GM21576 (cell line): ENCODE data around the gene HSPA12B.

Experiments
- ATAC-seq: cut with Tn5 transposase; IDR thresholded peaks from one replicate; pipeline ENCODE4 v1.9.1; 2021; ENCODE audit warnings: mild to moderate bottlenecking, moderate library complexity; ENCODE audit not compliant: unreplicated experiment

HSPA12B gene

DNA sequence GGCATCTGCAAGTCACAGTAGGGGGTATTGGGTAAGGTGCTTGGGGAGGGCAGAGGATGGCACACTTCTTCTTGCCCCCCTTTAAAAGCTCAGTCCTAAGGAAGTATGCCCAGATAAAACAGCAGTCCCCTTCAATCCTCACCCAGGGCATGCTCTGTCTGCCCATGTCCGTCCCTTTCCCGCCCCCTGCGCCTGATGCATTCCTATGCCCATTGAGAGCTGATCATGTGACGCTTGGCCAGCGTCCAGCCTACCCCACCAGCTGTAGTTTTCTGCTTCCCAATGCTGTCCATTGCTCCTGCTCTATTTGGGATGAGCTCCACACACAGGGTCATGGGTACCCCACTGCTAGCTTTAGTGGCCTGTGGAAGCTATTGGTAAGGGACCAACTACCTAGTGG, 28.4 kb upstream of the HSPA12B start:
- ATAC-seq: no peak

DNA sequence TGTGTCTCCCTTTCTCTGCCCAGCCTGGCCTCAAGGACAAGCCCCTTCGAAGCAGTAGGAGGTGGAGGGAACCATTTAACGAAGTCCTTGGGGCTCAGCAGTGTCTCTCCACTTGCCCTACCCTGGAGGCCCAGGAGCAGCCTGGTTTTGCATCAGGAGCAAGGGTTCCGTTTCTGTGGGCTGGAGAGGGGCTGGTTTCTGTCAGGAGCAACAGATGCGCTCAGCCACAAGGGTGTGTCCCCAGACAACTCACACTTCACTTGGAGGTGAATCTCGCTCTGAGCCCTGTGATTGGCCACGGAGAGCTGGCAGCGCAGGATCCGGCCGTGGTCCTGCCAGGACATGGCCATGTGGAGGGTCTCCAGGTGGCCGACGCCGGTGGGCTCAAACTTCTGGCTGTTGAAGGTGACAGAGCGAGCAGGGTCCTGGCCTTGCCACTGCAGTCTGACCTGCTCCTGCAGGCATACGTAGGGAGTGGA, 27.0 kb upstream of the HSPA12B start:
- no peak for ATAC-seq

DNA sequence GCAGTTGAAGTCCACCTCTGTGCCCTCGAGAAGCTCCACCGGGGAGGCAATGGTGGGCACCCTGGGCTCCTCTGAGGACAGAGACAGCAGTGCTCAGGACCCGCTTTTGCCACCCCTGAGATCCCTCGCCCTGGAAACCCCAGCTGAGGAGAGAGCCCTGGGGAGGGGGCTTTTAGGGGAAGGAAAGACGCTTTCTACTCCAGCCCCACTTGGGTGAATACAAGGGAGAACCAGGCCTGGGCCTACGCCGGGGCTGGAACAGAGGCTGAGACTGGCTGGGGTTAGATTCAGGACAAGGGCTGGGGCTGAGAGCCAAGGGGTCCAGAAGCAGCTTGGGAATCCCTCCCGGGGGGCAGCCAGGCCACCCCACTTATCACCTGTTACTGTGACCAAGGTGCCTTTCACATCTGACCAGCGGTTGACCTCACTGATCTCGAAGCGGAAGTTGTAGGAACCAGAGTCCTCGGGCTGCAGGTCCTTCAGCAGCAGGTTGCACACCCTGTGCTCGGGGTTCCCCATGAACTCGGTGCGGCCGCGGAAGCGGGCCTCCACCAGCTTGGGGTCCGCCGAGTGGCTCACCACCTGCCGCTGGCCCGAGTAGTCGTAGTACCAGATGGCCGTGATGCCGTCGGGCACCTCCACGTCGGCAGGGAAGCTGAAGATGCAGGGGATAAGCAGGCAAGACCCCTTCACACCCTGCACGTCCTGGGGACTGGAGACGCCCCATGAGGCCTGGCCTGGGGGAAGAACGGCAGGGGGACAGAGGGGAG, 26.3 kb upstream of the HSPA12B start:
- ATAC-seq: no peak

DNA sequence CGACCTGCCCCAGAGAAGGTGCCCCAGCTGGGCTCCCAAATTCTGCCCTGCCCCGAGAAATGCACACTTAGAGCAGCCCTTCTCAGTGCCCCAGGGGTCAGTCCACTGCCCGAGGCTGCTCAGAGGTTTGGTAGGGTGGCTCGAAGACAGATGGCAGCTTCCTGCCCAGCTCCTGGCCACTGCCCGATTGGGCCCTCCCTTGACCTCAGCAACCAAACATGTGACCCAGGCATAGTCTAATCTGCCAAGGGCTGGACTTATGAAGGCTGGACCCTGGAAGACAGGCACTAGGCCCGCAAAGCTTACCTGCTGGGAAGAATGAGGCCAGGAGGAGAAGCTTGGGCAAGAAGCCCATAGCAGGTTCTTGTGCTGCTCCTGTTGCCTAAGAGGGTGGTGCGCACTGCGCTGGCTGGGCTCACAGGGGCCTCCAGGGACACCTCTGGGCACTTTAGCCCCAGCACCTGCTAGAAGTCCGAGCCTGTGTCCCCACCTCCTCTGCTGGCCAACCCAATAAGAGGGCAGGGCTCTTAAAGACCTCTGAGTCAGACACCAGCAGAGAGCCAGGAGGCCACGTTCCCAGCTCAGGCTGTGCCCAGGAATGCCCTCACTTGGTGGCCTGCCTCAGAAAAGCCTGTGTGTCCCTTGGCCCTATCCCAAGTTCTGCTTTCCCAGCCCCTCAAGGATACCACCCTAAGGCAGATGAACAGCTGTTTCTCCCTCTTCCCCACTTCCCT, 25.5 kb upstream of the HSPA12B start:
- ATAC-seq: no peak

DNA sequence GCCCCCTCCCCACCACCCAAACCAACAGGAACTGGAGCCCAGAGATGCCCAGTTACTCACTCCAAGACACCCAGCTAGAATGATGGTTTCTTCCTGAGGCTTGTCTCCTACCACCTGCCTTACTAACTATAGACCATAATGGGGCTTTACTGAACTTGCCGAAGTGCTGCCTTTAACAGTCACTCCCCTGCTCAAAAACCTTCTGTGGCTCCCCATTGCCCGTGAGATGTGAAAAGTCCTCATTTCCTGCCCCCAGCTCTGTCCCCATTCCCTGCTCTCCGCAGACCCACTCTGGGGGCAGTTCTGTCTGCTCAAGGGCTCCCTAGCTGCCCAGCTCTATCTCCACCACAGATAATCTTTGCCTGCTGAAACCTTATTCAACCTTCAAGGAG, 25.0 kb upstream of the HSPA12B start:
- ATAC-seq: no peak

DNA sequence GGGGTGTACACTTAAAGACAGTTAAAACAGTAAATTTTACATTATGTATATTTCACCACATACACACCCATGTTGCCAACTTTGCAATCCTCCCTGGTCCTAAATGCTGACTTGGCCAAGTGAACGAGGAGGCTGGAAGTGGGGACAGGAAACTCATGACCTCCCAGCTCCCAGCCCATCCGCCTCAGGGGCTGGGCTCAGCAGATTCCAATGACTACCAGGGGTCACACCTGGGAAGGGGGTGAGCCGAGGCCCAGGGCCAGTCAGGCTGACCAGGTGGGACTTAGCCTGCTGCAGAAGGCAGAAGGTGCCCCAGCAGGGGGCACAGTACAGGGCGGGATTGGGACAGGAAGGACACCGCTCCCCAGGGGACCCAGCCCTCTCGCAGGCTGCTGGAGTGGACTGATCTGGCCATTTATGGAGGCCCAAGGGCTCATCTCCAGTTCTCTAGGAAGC, 22.4 kb upstream of the HSPA12B start:
- ATAC-seq: no peak

DNA sequence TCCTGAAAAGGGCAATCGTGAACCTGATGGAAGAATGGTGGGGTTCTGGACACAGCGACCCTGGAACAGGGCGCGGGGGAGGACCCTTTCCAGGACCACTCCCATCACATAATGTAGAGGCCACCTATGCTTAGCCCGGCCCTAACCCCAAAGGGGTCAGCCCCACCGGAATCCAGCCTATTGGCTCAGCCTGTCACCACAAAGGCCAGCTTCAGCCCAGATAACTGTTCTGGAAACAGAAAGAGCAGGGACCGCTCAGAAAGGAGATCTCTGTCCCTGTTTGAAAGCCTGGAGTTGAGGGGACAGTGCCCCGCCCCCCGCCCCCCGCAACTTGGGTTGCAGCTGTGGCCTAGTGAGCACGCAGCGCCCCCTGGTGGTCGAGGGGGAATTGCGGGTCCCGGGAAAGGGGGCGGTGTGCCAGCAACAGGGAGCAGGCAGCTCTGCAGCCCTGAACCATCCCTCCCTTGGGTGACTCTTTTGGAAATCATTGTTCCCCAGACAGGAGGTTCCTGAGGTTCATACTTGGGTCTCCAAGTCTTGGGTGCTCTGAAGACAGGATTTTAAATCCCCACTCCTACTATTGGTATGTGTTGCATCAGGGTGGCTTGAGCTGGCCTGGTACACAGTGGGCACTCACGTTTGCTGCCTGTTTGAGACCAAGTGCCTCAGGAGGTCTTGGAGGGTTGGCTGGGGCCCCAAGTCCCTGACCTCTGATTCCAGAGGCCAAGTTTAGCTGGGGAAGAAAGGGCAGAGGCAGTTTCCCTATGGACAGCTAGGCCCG, 21.6 kb upstream of the HSPA12B start:
- ATAC-seq: no peak

DNA sequence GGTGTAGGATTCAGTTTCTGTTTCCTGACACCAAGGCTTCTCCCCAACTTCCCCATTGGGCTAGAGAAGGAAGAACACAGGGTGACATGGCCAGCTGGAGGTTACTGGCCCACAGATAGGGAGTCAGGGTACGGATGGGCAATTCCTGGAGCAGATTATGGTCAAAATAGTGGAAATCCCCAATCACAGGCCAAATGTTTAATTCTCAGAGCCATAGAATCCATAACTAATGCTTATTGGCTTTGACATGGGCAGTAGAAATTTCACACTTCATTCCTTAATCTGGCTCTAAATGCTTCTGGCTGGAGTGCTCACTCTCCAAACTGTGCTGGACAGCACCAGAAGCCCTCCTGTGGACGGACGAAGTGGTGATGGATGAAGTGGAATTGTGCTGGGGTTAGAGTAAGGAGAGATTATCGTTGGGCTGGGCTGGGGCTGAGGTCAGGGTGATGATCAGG, 21.0 kb upstream of the HSPA12B start:
- no peak for ATAC-seq

DNA sequence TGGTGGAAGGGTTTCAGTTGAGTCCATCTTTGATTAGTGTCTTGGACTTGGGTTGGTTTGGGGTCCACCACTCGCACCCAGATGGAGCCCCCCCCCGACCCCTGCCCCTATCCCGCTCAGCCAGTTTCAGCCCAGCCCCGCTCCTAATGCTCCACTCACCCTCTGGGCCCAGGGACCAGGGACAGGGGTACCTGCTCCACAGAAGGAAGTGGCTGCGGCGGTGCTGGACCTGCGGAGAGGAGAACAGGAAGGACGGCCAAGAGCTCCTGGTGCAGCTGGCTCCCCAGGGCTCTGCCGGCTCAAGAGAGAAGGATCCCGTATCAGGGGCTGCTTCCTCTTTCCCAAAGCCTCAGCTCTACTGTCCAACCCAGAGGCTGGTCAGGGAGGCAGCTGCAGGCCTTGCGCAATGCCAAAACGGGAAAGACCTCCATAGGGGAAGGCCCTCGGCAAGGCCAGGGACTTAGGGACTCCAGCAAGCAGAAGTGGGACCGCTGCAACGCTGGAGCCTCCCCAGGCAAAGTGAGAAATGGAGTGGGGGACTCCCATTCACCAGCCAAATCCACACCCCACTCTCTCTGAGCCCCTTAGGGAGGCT, 20.1 kb upstream of the HSPA12B start, which contains the start of gene SIGLEC1:
Gene SIGLEC1 (minus strand): TSS at position 322 of the 595 bp plus-strand sequence. CDS start 5,472 bp downstream, outside the sequence.
- no peak for ATAC-seq

DNA sequence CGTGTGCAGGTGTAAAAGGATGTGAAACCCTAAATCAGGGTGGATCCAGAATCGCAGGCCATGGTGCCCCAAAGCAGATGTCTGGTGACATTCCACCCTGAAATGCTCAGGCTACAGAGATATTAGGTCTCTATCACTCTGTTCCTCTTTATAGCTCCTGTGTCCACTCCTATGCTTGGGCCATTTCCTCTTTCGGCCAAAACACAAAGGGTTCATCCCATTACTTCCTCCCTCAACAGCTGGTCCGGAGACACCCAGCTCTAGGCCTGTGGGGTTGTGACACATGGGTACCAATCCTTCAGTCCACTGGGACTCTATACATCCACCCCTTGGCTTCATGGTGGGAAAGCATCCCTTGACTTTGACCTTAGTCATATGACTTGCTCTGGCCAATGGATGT, 18.4 kb upstream of the HSPA12B start:
- ATAC-seq: no peak

DNA sequence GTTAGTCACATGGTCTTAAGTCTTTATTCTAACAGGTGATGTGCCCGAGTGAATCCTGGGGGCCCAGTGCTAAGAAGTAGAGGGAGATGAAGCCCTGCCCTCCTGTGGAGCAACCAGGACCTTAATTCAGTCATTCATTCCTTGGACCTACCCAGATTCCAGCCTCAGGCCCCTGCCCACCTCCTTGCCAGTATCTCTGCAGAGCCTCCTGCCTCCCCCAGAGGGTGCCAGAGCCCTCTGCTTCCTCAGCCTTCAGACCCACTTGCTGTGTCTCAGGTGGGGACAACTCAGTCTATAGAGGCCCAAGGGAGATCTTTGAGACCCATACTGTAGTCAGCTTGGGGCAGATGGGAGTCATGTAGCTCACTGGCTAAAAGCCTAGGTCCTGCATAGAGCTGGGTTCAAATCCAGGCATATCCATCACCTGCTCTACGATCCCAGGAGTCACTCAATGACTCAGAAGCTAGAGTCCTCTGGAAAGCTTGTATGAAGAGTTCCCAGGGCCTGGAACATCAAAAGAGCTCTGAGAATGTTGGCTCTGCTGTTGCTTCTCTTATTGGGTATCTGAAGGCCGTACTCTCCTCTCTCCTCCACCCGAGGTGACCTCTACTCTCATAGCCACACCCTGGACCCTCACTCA, 16.2 kb upstream of the HSPA12B start:
- ATAC-seq: no peak

DNA sequence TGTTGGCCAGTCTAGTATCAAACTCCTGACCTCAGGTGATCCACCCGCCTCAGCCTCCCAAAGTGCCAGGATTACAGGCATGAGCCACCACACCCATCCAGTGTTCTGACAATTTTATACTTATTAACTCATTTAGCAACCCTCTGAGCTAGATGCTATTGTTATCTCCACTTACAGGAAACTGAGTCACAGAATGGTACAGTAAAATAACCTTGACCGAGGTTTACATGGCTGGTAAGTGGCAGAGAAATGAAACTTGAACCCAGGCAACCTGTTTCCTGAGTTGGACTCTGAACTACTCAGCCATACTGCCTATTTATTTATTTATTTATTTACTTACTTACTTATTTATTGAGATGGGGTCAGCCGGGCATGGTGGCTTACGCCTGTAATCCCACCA, 13.4 kb upstream of the HSPA12B start:
- ATAC-seq: no peak

DNA sequence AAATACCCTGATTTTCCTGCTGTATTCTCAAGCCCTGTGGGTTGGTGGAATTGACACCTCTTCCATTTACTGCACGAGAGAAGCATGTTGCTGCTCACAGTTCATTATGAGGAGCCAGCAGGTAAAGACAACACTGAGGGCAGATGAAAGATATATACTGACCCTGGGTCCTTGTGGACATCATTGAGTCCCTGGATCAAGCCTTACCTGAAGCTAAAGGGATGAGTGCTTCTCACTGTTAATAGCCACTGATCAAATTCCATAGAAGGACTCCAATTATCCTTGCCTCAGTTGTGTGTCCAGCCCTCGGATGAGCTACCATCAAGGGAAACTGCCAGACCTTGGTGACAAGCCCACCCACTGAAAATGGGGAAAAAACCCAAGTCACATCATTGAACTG, 12.4 kb upstream of the HSPA12B start:
- no peak for ATAC-seq

DNA sequence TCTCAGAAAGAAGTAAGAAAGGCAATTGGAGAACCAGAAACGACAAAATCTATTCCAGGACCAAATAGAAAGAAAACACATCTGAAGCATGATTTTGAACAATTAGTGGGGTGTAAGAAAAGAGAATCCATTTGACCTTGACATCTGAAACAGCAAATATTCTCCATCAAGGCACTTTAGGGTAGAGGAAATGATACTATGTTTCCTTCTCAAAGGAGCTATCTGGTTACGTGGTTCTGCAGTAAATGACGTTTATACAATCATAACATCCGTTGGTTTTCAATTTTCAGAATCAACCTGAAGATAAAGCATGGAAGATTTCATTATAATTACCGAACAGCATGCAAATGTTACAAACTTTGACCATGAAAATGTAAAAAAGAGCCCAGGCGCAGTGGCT, 11.9 kb upstream of the HSPA12B start:
- no peak for ATAC-seq

DNA sequence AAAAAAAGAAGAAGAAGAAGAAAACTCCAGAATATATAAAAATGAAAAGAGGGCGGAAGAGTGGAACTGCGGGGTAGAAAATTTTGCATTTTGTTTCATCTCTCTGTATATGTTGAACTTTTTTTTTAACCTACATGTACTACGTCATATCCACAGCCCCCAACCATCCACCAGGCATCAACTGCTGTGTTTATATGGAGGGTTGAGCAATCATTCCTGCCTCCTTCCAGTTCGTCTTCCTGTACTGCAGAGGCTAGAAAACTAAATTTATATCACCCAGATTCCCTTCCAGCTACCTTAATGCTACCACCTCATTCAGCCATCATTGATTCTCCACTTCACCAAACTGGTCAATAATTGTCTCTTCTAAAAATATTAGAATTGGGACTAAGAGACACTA, 10.6 kb upstream of the HSPA12B start:
- ATAC-seq: no peak

DNA sequence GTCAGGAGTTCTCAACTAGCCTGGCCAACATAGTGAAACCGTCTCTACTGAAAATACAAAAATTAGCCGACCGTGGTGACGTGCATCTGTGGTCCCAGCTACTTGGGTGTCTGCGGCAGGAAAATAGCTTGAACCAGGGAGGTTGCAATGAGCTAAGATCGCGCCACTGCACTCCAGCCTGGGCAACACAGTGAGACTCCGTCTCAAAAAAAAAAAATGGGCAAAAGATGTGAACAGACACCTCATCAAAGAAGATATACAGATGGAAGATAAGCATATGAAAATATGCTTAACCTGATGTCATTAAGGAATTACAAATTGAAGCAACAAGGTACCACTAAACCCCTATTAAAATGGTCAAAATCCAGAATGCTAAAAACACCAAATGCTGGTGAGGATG, 9.2 kb upstream of the HSPA12B start:
- ATAC-seq: no peak

DNA sequence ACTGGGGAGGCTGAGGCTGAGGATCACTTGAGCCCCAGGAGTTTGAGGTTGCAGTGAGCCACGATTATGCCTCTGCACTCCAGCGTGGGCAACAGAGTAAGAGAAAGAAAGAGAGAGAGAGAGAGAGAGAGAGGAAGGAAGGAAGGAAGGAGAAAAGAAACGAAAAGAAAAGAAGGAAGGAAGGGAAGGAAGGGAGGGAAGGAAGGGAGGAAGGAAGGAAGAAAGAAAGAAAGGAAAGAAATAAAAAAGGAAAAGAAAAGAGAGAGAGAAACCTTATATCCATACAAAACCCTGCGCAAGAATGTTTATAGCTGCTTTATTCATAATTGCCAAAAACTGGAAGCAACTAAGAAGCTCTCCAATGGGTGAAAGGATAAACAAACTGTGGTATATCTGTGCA, 8.1 kb upstream of the HSPA12B start:
- no peak for ATAC-seq

DNA sequence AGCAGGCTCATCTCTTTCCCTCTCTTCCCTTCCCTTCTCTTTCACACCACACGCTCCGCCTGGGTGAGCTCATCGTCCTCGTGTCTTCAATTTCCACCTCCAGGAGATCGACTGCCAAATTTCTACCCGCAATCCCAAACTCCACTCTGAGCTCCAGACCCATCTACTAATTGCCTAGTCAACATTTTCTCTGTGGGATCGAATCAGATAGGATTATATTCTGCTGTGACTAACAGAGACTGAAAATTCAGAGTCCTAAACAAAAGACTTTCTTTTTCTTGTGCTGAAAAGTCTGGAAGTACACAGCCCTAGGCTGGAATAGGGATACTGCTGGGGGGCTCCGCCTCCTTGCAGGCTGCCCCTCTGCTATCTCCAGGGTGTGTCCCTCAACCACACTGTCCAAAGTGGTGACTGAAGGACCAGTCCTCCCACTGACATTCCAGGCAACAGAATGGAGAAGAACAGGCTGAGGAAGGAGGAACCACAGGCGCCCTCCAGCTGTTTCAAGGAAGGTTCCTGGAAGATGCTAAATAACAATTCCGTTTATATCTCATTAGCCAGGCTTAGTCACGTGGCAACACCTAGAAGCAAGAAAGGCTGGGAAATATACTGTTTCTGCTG, 5.0 kb upstream of the HSPA12B start:
- no peak for ATAC-seq

DNA sequence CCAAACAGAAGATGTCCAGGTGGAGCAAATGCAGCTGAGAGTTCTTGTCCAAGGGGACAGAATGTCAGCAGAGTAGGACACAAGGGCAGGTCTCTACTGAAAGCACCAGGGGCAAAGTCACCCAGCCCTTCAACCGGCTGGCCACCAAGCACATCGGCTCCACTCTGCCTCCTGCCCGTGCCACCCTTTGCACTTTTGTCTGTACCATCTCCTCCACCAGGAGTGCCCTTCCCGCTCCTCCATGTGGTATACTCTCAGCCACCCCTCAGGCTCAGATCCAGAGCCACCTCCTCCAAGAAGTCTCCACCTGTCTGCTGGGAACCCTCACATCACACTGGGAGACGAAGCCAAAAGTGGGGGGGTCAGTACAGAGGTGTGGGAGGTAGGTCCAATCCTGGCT, 4.1 kb upstream of the HSPA12B start:
- ATAC-seq: no peak

DNA sequence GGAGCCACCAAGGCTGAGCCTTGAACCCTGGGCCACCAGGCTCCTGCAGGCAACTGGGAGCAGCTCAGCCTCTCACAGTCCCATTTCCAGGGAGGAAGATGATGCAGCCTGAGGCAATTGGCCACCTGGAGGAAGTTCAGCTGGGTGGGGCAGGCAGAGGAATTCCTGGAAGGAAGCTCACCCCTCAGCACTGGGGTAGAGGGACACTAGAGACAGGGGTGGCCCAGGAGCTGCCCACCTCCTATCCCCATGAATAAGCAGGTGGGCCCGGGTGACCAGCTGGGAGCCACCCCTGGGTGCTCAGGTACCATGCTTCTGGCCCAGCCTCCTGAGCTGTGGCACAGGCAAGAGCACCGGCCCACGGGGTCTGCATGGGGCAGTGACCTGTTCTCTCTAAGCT, 3.6 kb upstream of the HSPA12B start:
- no peak for ATAC-seq
